A673 (cell line): ENCODE results near the gene COX5B.

ENCODE experiments used
- EZH2 ChIP-seq: fragments of 200-600 bp; sonication (generic); IDR thresholded peaks from 2 replicates; pipeline ENCODE4 v1.6.1; 2017; ENCODE audit warnings: borderline replicate concordance, low read depth, mild to moderate bottlenecking, mixed read lengths, antibody characterized with exemption, low read length; ENCODE audit not compliant: poor library complexity, severe bottlenecking
- TF ChIP-seq, protein P1 (sequence below): fragments of 300-800, 200-600 bp; sonication (generic); conservative IDR thresholded peaks from 2 replicates; pipeline ENCODE4 v1.5.1; 2017; ENCODE audit warnings: low read depth, mild to moderate bottlenecking, antibody characterized with exemption, low read length, moderate library complexity, mixed read lengths

DNA sequence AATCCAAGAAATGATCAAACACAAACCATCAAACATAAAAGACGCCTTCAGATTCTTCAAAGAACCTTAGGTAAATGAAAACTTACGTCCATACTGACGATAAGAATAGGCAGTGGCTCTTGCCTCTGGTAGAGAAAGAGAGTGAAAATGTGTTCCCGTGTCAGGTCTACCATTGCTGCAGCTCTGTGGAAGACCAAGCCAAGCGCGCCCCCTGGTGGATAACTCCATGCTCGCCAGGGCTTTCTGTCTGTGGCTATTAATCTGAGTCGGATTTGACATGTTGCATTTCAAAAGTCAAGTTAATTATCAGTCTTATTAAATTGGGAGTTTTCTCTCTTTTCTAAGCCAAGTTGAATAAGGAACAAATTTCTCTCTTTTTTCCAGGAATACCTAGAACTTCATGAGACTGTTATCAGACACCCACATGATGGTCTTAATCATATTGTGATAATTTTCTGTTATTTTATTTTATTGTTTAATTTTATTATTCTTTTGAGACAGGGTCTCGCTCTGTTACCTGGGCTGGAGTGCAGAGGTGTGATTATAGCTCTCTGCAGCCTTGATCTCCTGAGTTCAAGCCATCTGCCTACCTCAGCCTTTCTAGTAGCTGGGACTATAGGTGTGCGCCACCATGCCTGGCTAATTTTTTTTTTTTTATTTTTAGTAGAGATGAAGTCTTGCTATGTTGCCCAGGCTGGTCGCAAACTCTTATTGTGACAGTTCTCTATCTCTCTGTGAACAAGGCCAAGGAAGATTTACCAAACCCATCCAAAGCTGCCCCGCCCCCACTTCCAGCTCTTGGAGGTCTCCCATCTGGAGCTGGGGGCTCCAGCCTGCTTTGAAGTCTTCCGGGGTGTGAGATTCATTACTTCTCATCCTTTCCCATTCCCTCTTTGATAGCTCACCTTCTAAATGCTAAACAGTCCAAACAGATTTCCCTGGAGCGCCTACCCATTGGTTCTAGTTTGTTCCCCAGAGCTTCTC is 51.7 kb downstream of the COX5B start:
- TF ChIP-seq, protein P1, sequence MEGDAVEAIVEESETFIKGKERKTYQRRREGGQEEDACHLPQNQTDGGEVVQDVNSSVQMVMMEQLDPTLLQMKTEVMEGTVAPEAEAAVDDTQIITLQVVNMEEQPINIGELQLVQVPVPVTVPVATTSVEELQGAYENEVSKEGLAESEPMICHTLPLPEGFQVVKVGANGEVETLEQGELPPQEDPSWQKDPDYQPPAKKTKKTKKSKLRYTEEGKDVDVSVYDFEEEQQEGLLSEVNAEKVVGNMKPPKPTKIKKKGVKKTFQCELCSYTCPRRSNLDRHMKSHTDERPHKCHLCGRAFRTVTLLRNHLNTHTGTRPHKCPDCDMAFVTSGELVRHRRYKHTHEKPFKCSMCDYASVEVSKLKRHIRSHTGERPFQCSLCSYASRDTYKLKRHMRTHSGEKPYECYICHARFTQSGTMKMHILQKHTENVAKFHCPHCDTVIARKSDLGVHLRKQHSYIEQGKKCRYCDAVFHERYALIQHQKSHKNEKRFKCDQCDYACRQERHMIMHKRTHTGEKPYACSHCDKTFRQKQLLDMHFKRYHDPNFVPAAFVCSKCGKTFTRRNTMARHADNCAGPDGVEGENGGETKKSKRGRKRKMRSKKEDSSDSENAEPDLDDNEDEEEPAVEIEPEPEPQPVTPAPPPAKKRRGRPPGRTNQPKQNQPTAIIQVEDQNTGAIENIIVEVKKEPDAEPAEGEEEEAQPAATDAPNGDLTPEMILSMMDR = peak; percentile 92
- TF ChIP-seq EZH2 = no peak
